Gastroesophageal sphincter (tissue), 3 donors: Measurements from ENCODE around the gene OR4C16.

Experiments
- POLR2AphosphoS5 ChIP-seq: sonication (generic); formaldehyde crosslinking; IDR thresholded peaks from one replicate; pipeline ENCODE4 v1.6.1; 2017; ENCODE audit warnings: antibody characterized with exemption
- TF ChIP-seq, protein P1 (sequence below), 4 experiments: fragments of 200-600 bp in 2 of 4; fragments of 450-650 bp in 2 of 4; sonication (generic) in 1 of 4; IDR thresholded peaks; one replicate each; pipeline ENCODE4 v1.5.1; 2017 to 2019; ENCODE audit warnings: antibody characterized with exemption in 4 of 4, mild to moderate bottlenecking in 2 of 4, moderate library complexity in 2 of 4

GRCh38 chr11:55554169-55554568 is 17.8 kb upstream of the OR4C16 start, which contains the start of gene OR4C15:
- no peak for TF ChIP-seq POLR2AphosphoS5
- TF ChIP-seq, protein P1, sequence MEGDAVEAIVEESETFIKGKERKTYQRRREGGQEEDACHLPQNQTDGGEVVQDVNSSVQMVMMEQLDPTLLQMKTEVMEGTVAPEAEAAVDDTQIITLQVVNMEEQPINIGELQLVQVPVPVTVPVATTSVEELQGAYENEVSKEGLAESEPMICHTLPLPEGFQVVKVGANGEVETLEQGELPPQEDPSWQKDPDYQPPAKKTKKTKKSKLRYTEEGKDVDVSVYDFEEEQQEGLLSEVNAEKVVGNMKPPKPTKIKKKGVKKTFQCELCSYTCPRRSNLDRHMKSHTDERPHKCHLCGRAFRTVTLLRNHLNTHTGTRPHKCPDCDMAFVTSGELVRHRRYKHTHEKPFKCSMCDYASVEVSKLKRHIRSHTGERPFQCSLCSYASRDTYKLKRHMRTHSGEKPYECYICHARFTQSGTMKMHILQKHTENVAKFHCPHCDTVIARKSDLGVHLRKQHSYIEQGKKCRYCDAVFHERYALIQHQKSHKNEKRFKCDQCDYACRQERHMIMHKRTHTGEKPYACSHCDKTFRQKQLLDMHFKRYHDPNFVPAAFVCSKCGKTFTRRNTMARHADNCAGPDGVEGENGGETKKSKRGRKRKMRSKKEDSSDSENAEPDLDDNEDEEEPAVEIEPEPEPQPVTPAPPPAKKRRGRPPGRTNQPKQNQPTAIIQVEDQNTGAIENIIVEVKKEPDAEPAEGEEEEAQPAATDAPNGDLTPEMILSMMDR (IDR thresholded peaks at IDR 0.05) = no peak
